A549 (cell line): ENCODE results near the gene RNASE4.

Experiments
- GATA3 ChIP-seq: IDR thresholded peaks from 2 replicates; pipeline ENCODE4 v1.6.1; 2012; ENCODE audit warnings: borderline replicate concordance
- MAX ChIP-seq: IDR thresholded peaks from 2 replicates; pipeline ENCODE4 v1.6.1; 2012
- POLR2A ChIP-seq: IDR thresholded peaks from 2 replicates; pipeline ENCODE4 v1.6.1; 2012; ENCODE audit warnings: mild to moderate bottlenecking, low read length
- SMC3 ChIP-seq: fragments of >200 bp; sonication (Bioruptor Twin); formaldehyde crosslinking; IDR thresholded peaks from 3 replicates; pipeline ENCODE4 v1.6.1; 2018; ENCODE audit warnings: inconsistent platforms
- ZC3H11A ChIP-seq: fragments of 450-650 bp; IDR thresholded peaks from 2 replicates; pipeline ENCODE4 v1.6.1; 2014; ENCODE audit warnings: antibody characterized with exemption, mild to moderate bottlenecking
- TF ChIP-seq, protein P1 (sequence below): fragments of >200 bp; sonication (Bioruptor Twin); formaldehyde crosslinking; IDR thresholded peaks from 3 replicates; pipeline ENCODE4 v1.5.1; 2016

DNA sequence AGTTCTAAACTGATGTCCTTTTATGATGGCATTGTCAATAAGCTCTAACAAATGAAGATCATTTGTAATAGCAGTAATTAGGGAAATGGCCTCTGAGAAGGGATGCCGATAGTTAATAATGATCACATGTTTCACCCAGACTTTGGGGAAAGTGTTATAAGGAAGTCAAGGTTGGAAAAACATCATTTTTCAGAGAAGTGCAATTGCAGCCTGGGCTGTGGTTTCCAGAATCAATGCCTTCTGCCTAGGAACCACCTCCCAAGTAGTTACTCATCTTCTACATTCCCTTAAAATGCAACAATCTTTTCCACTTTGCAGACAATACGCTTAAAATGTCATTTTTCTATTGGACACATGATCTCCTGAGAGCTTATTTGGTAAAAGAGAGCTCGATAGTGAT is 62.2 kb downstream of the RNASE4 start:
- TF ChIP-seq, protein P1, sequence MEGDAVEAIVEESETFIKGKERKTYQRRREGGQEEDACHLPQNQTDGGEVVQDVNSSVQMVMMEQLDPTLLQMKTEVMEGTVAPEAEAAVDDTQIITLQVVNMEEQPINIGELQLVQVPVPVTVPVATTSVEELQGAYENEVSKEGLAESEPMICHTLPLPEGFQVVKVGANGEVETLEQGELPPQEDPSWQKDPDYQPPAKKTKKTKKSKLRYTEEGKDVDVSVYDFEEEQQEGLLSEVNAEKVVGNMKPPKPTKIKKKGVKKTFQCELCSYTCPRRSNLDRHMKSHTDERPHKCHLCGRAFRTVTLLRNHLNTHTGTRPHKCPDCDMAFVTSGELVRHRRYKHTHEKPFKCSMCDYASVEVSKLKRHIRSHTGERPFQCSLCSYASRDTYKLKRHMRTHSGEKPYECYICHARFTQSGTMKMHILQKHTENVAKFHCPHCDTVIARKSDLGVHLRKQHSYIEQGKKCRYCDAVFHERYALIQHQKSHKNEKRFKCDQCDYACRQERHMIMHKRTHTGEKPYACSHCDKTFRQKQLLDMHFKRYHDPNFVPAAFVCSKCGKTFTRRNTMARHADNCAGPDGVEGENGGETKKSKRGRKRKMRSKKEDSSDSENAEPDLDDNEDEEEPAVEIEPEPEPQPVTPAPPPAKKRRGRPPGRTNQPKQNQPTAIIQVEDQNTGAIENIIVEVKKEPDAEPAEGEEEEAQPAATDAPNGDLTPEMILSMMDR: no peak
- TF ChIP-seq POLR2A (no peak), MAX (no peak), GATA3 (no peak), SMC3 (no peak), ZC3H11A (no peak)
